LNCaP clone FGC (cell line): Measurements from ENCODE around the gene SLC9A7.

ENCODE experiments used
- DNase-seq: peaks from one replicate; pipeline ENCODE4 v3.0.0-alpha.2; 2011; ENCODE audit warnings: low read depth
- H3K4me3 ChIP-seq: 2 replicates; pipeline ENCODE4 v1.5.1; 2011; ENCODE audit warnings: mild to moderate bottlenecking, low read depth, low read length, control low read depth
- CTCF ChIP-seq: IDR thresholded peaks from 2 replicates; pipeline ENCODE4 v1.5.1; 2012; ENCODE audit warnings: mild to moderate bottlenecking; ENCODE audit not compliant: control insufficient read depth, insufficient read depth; ENCODE audit errors: extremely low read depth

Gene SLC9A7

GRCh38 chrX:46587158-46587557 is 171.8 kb downstream of the SLC9A7 start:
- no peak for TF ChIP-seq CTCF
- no peak overlapping the region for H3K4me3 ChIP-seq
- no peak for DNase-seq

- no peak for TF ChIP-seq CTCF
- H3K4me3 ChIP-seq = no peak overlapping the region
- DNase-seq = no peak
These were observed 174.2 kb downstream of the SLC9A7 start for GRCh38 chrX:46584736-46585135.

GRCh38 chrX:46582966-46583365 is 176.0 kb downstream of the SLC9A7 start:
- no peak for TF ChIP-seq CTCF
- no peak for DNase-seq
- H3K4me3 ChIP-seq = no peak overlapping the region

GRCh38 chrX:46582325-46582724 is 176.6 kb downstream of the SLC9A7 start:
- no peak overlapping the region for H3K4me3 ChIP-seq
- DNase-seq = no peak
- TF ChIP-seq CTCF = no peak

- no peak overlapping the region for H3K4me3 ChIP-seq
- no peak for DNase-seq
- no peak for TF ChIP-seq CTCF
These were observed 178.3 kb downstream of the SLC9A7 start for GRCh38 chrX:46580613-46581012.

GRCh38 chrX:46579250-46579649 is 179.7 kb downstream of the SLC9A7 start:
- no peak overlapping the region for H3K4me3 ChIP-seq
- no peak for TF ChIP-seq CTCF
- no peak for DNase-seq

- TF ChIP-seq CTCF = no peak
- DNase-seq = no peak
- no peak overlapping the region for H3K4me3 ChIP-seq
These were observed 181.5 kb downstream of the SLC9A7 start for GRCh38 chrX:46577221-46578005.
